Ammon's horn (tissue), 1 donor: ENCODE results near the gene LYRM1.

Experiments
- DNase-seq: peaks from one replicate; pipeline ENCODE4 v3.0.0-alpha.2; 2016; ENCODE audit warnings: low spot score

Gene LYRM1

DNA sequence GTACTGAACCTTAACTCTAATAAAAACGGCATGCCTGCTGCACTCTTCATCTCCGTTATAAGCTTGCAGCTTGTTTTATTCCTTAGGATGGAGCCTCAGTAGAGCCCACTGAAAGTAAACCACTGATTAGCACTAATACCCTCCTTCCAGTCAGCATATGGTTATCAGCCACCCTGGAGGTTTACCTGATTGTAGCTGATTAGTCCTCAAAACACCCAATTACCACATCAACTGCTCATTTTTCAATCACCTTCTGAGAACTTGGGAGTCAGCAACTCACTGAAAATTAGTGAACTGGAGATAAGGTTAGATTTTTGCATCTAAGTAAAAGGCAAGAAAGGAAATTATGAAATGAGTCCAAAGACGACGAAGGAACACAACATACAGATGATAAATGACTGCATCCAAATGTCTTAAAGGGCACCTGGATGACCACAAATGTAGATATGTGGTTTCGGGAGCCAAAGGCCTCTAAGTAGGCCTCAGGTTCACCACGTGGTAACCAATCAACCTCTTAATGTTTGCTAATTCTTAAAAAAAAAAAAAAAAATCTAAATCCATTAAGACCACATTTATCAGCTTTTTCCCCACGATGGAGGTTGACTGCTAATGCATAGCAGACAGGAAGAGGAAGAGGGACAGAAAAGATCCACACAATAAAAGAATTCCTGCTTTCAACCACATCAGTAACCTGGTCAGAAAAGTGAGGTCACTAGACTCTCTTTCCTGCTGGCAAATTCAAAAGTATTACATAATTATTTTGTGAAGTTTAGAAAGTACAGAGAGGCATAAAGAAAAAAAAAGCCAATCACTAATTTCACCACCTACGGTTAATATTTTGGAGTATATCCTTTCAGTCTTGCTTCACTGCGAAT, 28.4 kb upstream of the LYRM1 start:
- DNase-seq: no peak

DNA sequence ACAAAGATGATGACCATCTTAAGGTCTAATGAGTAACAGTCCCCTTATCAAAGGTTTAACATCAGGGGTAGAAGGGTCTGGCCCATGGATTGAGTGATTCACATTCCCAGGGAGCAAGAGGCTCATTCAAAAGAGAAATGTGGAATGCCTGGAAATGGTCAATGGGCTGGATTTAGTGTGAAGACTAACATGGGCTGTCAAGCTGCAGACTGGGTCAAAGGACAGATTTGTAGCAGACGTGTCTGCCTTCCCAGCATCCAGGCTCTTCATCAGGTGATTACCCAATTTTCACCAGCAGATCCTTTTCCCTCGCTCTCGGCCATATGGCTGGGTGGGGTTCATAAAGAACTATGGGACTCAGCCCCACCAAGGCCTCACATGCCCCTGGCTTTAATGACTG, 27.2 kb upstream of the LYRM1 start:
- no peak for DNase-seq

DNA sequence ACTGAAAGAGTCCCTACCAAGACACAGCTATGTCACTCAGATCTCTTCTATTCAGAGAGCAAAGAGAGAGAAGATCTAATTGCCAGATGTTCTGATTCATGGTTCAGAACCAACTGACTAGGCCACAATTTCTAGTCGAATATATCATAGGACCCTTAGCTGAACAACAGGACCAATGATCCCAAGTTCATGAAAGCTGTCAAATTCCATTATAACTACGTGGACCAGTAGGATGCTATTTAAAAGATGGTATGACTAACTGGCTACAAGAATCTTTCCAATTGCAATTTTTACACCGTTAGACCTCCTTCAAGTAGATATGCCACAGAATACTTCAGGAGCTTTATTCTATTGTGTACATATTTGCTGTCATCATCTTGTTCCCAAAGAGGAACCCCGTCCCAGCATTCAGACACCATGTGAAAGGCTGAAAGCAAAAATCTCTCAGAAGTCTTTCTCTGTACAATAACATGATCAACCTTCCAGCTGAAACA, 26.4 kb upstream of the LYRM1 start:
- no peak for DNase-seq

DNA sequence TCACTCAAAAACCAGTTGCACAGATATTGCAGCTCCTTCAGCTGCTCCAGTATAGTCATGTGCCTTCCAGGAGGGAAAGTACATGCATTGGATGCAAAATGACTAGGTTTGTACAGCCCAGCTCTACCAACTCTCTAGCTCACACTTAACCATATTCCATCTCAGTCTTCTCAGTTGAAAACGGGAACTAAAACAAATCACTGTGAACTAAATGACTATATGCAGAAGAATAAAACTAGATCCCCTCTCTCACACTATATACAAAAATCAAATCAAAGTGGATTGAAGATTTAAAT, 25.3 kb upstream of the LYRM1 start:
- DNase-seq: no peak

DNA sequence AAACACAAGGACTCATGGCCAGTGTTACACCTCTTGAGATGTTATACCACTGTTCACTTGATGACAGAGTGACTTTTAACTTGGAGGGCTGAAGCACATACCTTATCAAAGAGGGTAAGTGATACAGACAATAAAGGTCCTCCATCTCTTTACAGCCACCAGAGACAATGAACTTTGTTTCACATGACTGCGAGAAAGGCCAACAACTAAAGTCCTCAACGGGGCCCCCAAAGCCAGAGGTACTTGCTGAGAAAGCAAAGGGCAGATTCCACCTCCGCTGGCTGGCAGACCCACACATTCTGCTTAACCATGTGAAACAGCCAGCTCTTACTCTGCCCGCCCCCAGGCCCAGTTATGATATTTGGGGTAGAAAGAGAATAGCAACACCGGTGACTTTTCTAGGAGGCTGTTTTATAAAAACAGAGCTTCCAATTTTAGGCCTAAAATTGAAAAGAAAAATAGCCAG, 21.9 kb upstream of the LYRM1 start:
- no peak for DNase-seq

DNA sequence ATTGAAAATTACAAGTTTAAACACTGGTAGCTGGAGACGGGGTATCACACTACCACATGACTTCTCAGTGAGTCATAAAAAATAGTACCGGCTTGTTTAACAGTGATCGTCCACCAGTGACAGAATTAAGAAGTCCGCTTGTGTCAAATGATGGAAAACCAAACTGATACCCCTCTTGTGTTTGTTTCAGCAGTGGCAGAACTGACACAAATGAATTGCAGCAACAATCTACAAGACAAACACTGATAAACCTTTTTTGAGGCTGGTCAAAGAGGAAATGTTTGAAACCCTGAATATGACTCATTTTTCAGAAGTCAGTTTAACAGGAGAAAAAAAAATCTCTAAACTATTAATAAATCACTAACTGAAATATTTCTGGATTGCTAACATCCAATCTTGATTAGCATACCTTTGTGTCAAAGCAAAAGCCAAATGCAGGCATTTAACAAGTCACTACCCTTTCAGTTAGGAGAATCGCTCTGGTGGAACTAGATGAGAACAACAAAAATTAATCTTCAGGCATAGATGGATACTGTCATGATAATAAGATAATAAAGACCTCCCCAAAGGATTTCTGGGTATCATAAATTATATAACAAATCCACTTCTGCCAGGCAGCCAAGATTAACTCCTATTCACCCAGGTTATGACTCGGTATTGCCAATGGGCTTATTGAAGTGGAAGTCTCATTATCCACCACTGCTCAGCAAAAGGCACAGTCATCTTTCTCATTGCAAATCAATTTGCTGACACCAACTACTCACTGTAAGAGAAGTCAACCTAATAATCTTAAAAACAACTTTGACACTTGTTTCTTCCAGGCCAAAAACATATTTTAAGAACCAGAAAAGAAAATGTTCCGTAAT, 21.2 kb upstream of the LYRM1 start:
- DNase-seq: no peak

DNA sequence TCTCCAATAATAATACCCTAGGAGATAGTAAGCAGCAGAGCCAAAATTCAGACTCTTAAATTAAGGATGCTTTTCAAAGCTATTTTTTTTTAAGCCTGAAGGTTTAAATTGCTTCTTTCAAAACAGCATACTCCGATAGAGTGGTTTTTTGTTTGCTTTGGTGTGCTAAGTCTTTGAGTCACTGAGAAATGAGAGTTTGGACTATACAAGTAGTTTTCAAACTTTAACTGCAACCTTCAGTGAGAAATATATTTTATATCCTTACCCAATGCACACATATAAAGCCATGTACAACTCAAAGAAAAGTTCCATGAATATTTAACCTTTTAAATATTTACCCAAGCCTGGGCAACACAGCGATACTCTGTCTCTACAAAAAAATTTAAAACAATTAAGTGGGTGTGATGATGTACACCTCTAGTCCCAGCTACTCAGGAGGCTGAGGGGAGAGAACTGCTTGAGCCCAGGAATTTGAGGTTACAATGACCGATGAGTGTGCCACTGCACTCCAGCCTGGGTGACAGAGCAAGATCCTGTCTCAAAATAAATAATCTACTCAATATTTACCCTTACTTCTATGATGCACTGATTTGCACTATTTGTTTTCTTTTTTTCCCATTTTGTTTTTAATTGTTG, 19.6 kb upstream of the LYRM1 start:
- DNase-seq: no peak

DNA sequence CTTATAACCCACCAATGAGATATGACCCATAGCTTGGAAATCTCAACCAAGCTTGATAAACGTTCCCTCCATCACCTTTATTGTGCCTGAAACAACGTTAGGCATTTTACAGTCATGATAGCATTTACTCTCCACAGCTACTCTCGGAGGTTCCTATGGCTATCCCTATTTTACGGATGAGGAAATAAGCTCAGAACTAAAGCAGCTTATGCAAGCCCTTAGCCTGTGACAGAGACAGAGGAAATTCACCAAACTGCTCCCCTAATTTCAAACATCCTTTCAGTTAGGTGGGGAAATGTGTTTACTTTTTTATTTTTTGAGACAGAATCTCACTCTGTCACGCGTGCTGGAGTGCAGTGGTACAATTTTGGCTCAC, 19.1 kb upstream of the LYRM1 start:
- no peak for DNase-seq

DNA sequence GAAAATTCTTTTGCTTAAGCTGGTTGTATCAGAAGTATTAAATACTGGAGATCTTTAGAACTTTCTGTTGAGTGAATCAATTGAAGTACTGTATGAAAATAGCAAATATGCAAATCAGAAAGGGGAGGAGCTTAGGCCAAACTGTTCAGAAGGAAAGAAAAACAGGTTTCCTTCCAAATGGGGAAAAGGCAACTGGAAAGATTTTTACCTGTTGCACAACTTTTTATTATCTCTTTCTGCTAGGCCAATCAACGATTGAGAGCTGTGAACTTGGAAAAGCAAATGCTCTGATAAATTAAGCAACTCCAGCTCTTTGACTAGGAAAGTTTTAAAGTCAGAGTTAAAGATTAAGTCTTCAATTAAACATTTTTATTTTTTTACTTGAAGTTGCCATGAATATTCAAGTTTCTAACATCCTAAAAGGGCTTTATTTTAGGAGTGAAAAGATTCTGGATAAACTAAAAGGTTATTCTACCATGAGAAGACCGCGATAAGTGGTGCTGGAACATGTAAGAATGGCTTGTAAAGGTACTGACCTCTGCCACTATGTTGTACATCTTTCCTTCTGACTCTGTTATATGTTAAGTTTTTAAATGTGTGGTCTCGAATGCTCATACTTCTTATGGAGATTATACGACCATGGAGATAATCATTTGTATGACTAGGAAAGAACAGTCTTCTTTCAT, 16.9 kb upstream of the LYRM1 start:
- DNase-seq: no peak

DNA sequence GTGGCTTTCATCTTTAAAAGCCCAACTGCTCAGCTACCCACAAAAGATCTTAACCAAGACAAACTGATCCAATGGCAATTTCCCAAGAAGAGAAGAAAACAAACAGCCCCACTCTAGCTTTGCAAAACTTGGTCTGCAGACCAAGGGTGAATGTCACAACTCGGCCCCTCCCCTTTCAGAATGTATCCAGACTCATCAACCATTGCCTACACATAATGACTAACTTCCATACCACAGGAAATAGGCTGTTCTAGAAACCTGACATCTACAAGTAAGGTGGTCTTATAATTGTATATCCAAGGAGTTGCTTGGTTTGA, 16.4 kb upstream of the LYRM1 start:
- DNase-seq: no peak

DNA sequence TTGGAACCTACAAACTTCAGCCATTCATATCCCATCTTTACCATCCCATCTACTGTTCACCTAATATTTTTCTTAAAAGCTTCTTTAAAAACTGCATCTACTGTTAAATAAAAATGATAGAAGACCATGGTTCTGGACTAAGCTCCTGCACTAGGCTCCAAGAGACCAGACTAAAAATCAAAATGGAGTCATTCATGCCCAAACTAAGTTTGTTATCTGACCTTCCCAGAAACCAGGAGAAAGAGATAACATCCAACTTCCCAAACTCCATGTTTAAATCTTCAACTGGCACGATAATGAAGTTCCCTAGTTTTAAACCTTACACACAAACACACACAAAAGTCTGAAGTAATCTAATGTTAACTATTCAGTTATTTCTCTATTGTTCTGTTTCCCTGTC, 14.3 kb upstream of the LYRM1 start:
- DNase-seq: no peak

DNA sequence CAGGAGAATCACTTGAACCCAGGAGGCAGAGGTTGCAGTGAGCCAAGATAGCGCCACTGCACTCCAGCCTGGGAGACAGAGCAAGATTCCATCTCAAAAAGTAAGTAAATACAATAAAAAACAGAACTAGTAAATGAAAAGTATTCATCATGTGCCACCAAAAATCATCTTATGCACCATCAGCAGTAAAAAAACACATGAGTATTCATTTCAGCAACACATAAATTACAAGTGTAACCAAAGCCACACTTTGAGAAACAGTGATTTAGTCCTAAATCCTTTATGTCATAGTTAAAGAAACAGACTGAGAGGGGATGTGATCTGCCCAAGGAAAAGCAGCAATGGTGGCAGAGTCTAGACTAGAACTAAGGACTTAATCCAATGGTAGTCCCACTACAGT, 13.4 kb upstream of the LYRM1 start:
- DNase-seq: no peak

DNA sequence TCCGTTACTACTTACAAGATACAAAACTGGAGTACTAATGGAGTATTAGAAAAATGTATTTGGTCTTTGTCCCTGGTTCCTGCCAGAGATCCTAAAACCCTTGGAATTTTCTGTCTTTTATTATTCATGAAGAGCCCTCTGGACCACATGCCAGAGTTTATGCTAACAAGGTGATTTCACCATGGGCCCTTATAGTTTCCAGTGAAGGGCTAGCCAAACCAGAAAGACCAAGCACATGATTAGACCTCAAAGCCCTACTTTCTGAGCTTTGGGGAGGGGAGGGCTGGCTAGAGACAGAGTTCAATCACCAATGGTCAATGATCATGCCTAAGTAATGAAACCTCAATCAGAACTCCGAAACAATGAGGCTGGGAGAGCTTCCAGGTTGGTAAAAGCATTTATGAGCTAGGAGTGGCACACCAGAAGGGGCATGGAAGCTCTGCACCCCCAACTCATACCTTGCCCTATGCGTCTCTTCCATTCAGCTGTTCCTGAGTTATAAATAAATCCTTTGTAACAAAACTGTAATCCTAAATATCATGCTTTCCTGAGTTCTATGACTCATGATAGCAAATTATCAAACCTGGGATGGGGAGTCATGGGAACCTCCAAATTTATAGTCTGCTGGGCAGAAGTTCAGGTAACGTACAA, 10.8 kb upstream of the LYRM1 start:
- DNase-seq: no peak

DNA sequence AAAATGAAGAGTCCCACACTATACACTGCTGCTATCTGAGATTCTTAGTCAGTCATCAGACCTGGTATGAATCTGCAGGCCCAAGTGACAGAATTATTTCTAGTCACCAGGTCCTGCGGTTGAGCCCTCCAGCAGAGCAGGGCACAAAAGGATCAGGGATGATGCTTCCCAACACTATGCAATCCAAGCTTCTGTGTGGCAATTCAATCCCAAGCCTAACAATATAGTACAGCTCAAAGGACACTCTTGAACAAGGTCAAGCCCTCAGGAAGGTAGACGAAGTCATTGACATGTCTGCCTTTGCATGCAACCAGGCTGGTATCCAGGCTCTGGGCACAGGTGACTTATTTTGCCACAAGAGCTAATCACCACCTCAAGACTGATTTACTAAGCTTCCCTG, 6.2 kb upstream of the LYRM1 start:
- DNase-seq: no peak

DNA sequence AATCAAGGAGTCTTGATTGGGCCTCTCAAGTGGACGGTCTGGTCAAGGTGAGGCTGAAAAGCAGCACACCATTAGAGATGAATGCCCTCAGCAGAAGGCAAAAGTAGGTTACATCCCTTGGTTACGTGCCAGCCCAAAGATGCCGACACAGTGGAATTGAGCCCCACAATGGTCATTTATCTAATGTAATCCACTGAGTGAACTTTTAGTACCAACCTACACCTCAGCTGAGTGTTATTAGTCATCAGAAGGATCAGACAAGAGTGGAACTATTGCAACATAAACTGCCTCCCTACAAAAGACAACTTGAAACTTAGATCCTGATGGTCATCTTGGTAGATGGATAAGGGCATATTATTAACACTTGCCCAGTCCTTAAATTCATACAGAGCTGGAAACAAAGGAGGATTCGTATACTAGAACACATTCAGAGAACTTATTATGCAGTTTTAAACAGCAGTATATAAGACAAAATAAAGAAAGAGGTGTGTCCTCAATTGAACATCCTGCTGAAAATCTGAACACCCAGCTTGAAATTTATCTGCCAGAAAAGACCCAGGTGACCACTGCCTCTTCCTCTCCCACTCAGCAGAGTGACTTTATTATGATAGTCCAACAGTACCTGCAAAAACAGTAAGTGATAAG, 3.2 kb upstream of the LYRM1 start:
- no peak for DNase-seq

DNA sequence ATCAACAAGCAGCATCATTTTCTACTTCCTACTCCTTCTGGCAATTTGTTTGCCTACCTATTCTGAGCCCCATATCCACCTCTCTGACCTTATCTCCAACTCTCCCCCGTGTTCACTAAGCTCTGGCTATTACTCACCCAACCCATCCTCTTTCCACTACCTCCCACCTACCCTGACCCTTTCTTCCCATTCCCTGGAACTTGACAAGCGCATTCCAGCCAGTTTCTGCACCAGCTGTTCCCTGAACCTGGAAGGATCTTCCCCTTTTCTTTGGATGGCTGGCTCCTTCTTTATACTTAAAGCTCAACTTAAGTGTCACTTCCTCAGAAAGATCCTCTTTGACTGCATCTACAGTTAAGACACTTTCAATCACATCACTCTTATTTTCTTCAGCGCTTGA, 2.6 kb upstream of the LYRM1 start:
- no peak for DNase-seq

DNA sequence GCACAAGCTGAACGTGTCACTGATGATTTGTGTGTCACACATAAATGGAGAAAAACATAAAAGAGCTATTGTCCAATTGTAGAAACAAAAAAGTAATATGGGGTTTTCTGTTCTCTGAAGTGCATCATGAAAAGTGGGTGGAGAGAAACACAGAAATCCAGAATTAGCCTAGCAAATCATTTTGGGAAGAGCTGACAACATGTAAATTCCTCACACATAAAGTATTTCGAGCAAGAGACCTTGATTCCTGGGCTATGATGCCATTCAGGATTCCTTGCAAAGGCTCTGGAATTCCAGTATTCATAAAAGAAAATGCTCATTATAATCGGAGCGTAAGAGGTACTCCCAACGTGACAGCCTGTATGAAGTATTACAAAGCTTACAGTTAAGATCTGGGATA, 1.5 kb upstream of the LYRM1 start:
- no peak for DNase-seq

DNA sequence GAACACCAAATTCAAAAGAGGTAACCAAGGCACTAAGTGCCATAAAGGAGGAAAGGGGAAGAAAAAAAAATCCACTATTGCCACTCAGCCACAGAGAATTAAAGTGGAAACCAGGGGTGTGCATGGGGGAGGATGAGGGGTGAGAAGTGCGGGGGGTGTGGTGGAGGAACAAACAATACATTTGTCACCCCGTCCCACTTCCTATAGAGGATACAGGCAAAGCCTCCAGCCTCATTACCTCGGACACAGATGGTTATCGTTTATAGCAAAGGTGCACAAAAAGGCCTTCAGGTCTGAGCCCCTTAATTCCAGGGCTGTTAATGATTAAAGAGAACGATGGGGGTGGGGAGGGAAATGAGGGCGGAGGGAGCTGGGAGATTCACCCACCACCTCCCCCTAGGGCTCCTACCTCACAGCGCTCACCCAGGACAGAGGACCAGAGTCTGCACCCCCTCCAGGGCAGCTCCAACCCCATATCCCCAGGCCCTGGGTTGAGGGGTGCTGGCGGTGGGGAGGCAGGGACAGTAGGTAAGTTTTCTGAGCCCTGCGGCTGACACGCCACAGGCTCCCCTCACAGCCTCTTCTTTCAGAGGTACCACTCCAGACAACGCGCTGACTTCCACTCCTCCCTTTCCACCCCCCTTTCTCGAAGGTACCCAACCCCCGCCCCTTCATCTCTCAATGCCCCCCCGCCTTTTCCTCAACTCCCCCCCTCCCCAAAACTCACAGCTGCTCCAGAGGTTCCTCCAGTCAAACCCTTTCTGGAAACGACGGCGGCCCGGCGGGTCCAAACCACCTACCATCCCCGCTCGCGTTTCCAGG, 883 bp upstream of the LYRM1 start:
- no peak for DNase-seq

DNA sequence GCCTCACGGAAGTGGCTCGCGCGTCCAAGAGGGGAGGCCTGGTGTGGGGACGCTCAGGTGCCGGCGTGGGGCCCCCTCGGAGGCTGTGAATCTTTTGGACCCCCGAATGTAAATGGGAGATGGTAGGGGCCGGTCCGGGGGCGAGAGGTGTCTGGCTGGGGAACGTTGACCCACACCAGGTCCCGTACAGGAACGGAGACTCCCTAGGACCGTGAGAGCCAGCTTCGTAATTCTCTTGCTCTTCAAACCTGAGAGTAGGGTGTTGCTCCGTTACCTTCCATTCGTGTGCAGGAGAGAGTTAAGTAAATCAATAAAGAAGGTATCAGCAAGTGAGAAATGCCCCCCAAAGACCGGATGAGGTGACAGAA, 481 bp downstream of the LYRM1 start:
- no peak for DNase-seq

DNA sequence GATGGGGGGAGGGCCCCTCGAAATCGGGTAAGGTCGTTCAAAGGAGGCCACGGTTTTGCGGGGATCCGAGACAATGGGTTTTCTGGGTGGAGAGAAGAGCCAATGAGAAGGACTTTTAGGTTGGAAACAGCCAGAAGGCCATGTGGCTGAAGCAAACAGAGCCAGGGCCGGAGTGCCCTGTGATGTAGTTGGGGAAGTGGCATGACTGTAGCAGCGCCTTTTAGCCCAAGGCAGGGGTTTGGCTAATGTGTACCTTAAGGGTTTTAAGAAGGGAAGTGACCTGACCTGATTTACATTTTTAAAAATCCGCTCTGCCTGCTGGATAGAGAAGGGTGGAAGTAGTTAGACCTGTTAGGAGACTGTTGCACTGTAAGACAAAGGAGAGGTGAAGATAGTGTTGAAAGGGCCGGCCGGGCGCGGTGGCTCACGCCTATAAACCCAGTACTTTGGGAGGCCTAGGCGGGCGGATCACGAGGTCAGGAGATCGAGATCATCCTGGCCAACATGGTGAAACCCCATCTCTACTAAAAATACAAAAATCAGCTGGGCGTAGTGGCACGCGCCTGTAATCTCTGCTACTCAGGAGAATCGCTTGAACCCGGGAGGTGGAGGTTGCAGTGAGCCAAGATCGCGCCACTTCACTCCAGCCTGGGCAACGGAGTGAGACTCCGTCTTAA, 1.0 kb downstream of the LYRM1 start:
- peak; percentile 49 for DNase-seq
